Prostate gland (tissue), 2 donors: ENCODE measurements around the gene FAM222A.

Experiments used
- CTCF ChIP-seq, 4 experiments: fragments of 200-600 bp in 2 of 4; fragments of 450-650 bp in 2 of 4; sonication (generic) in 2 of 4; IDR thresholded peaks; 1 replicate in 3 of 4; 2 replicates in 1 of 4; pipeline ENCODE4 v1.5.1; 2016 to 2019; ENCODE audit warnings: antibody characterized with exemption in 4 of 4, mild to moderate bottlenecking in 2 of 4, moderate library complexity in 2 of 4
- POLR2A ChIP-seq: fragments of 450-650 bp; IDR thresholded peaks from one replicate; pipeline ENCODE4 v1.6.1; 2016; ENCODE audit warnings: antibody characterized with exemption, mild to moderate bottlenecking

DNA sequence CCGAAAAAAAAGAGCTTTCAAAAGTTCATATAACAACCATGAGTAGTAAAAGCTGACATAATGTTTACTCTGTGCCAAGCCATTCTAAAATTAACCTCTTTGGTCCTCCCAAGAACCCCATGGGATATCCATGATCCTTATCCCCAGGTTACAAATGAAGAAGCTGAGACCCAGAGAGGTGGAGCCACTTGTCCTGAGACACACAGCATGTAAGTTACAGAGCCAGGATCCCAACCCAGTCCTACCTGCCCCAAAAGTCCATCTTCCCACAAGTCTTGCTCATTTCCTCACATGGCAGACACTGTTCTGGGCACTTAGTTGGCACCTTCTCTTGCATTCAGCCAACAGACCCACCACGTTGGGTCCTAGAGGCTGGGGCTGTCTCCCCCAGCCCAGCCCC lies 82.4 kb downstream of the FAM222A start:
- TF ChIP-seq CTCF (IDR thresholded peaks at IDR 0.05) (no peak), POLR2A (no peak)
